ENCODE measurements around the gene RSAD1.

Gene RSAD1

GRCh38 chr17:50522766-50523165, 44.1 kb downstream of the RSAD1 start:
- no peak for DNase-seq

- DNase-seq, result no peak
Observed at GRCh38 chr17:50523208-50523607, 44.5 kb downstream of the RSAD1 start.

GRCh38 chr17:50524838-50525237, 46.2 kb downstream of the RSAD1 start:
- DNase-seq, result no peak

- DNase-seq, result no peak
Observed at GRCh38 chr17:50527155-50527762, 48.6 kb downstream of the RSAD1 start.

- no peak for DNase-seq
Observed at GRCh38 chr17:50527949-50528474, 49.4 kb downstream of the RSAD1 start.

- no peak for DNase-seq
Observed at GRCh38 chr17:50529849-50530248, 51.2 kb downstream of the RSAD1 start.

- DNase-seq, result no peak
Observed at GRCh38 chr17:50531428-50532025, 52.9 kb downstream of the RSAD1 start.

GRCh38 chr17:50532452-50533024, 53.9 kb downstream of the RSAD1 start, which contains the start of gene EPN3:
Gene EPN3 (plus strand): TSS chr17:50532735. CDS start chr17:50536557, 3,822 bp downstream.
- peak; percentile 58 for DNase-seq

- no peak for DNase-seq
Observed at GRCh38 chr17:50533185-50533584, 54.5 kb downstream of the RSAD1 start.

GRCh38 chr17:50533720-50534148, 55.1 kb downstream of the RSAD1 start:
- DNase-seq, result peak; percentile 63

GRCh38 chr17:50534222-50534978, 55.7 kb downstream of the RSAD1 start:
- DNase-seq, result no peak

GRCh38 chr17:50534979-50535326, 56.3 kb downstream of the RSAD1 start:
- no peak for DNase-seq

- DNase-seq, result no peak
Observed at GRCh38 chr17:50535407-50535806, 56.7 kb downstream of the RSAD1 start.
